Measurements from ENCODE around the gene IQSEC2.

IQSEC2 gene

GRCh38 chrX:53303195-53303594 is 21.8 kb upstream of the IQSEC2 start:
- no peak for DNase-seq

GRCh38 chrX:53300157-53300556 is 18.8 kb upstream of the IQSEC2 start:
- DNase-seq: no peak

GRCh38 chrX:53294024-53294648 is 12.8 kb upstream of the IQSEC2 start:
- no peak for DNase-seq

GRCh38 chrX:53291596-53291995 is 10.2 kb upstream of the IQSEC2 start:
- DNase-seq: no peak

- no peak for DNase-seq
These were observed 9.2 kb upstream of the IQSEC2 start for GRCh38 chrX:53290441-53291041.

GRCh38 chrX:53288189-53288588 is 6.8 kb upstream of the IQSEC2 start:
- DNase-seq: no peak

- peak; percentile 11 for DNase-seq
These were observed 6.2 kb upstream of the IQSEC2 start for GRCh38 chrX:53287493-53288138.

- DNase-seq: no peak
These were observed 4.8 kb upstream of the IQSEC2 start for GRCh38 chrX:53286171-53286570.

- DNase-seq: no peak
These were observed 4.2 kb upstream of the IQSEC2 start for GRCh38 chrX:53285591-53285990.

GRCh38 chrX:53284684-53285447 is 3.5 kb upstream of the IQSEC2 start:
- peak; percentile 42 for DNase-seq

GRCh38 chrX:53283567-53283966 is 2.2 kb upstream of the IQSEC2 start:
- no peak for DNase-seq

- DNase-seq: no peak
These were observed 1.7 kb upstream of the IQSEC2 start for GRCh38 chrX:53283099-53283498.

GRCh38 chrX:53281963-53282695 is 745 bp upstream of the IQSEC2 start:
- no peak for DNase-seq

- no peak for DNase-seq
These were observed 758 bp downstream of the IQSEC2 start for GRCh38 chrX:53280331-53281320.

GRCh38 chrX:53279296-53280237 is 1.8 kb downstream of the IQSEC2 start:
- peak; percentile 24 for DNase-seq

- DNase-seq: no peak
These were observed 8.5 kb downstream of the IQSEC2 start for GRCh38 chrX:53272808-53273337.

GRCh38 chrX:53269536-53270107 is 11.8 kb downstream of the IQSEC2 start:
- DNase-seq: no peak

- DNase-seq: no peak
These were observed 13.2 kb downstream of the IQSEC2 start for GRCh38 chrX:53268173-53268572.

GRCh38 chrX:53266914-53267313 is 14.5 kb downstream of the IQSEC2 start:
- DNase-seq: no peak

Data from stimulated activated CD4-positive, alpha-beta T cell treated with anti-CD3 and anti-CD28 coated beads, Interleukin-1b, Interleukin-23, amount 100 ng/mL, for 48 hours (primary cell).